GM21576 (cell line): ENCODE data around the gene CARMIL3.
"Not testable (repeated sequence)": the region's sequence is repeated elsewhere in the genome, so short reads cannot be mapped to it uniquely, and the experiment has no call there.

ENCODE experiments used
- ATAC-seq: cut with Tn5 transposase; IDR thresholded peaks from one replicate; pipeline ENCODE4 v1.9.1; 2021; ENCODE audit warnings: mild to moderate bottlenecking, moderate library complexity; ENCODE audit not compliant: unreplicated experiment

The CARMIL3 gene

GRCh38 chr14:24038686-24039085, 13.1 kb upstream of the CARMIL3 start:
- no peak for ATAC-seq

- no peak for ATAC-seq
Observed at GRCh38 chr14:24040692-24041091, 11.1 kb upstream of the CARMIL3 start.

- ATAC-seq, result no peak
Observed at GRCh38 chr14:24042746-24043145, 9.1 kb upstream of the CARMIL3 start.

- not testable (repeated sequence) for ATAC-seq
Observed at GRCh38 chr14:24049002-24049401, 2.8 kb upstream of the CARMIL3 start.

DNA sequence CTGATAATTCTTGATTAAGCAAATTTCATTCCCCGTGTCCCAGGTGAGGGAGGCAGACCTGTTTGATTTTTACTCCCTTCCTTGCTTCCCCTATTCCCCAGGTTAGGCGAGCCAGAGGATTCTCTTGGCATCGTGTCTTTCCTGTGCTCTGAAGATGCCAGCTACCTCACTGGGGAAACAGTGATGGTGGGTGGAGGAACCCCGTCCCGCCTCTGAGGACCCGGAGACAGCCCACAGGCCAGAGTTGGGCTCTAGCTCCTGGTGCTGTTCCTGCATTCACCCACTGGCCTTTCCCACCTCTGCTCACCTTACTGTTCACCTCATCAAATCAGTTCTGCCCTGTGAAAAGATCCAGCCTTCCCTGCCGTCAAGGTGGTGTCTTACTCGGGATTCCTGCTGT, 1.1 kb upstream of the CARMIL3 start:
- not testable (repeated sequence) for ATAC-seq

- ATAC-seq, result no peak
Observed at GRCh38 chr14:24051176-24051788, 527 bp upstream of the CARMIL3 start.

DNA sequence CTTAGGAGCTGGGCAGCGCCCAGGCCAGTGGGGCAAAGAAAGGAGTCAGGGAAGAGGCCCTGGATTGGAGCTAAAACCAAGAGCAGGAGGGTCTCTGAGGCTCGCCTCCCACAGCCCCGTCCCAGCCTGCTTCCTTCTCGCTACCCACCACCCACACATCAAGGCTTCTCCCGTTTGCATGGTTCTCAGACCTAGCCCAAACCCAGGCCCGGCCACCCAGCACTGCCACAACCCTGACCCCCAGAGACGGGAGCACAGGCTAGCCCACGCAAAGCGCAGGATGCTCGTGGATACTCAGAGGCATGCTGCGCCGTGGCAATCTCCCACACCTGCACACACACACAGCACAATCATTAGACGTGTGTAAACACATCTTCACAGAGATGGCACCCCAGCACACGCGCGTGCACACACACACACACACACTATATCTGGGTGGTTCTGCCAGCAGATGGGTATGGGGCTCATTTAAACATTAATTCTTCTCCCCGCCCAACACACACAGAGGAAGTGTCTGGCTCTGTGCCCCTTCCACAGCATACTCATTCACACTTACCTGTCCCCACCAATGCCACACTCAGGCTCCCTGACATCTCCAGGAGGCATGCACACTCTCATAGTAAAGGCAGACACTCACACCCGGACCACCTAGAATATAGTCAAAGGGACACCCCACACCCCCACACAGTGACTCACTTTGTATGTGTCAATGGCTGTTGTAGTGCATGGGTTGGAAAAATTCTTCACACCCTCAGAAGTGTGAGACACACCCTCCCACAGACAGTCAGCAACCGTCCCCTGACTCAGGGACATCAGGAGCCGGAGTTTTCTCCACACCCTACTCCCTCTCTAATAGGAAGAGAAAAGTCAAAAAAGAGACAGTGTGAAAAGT, 1.1 kb downstream of the CARMIL3 start:
- no peak for ATAC-seq

GRCh38 chr14:24053548-24054323, 1.9 kb downstream of the CARMIL3 start:
- ATAC-seq, result no peak

DNA sequence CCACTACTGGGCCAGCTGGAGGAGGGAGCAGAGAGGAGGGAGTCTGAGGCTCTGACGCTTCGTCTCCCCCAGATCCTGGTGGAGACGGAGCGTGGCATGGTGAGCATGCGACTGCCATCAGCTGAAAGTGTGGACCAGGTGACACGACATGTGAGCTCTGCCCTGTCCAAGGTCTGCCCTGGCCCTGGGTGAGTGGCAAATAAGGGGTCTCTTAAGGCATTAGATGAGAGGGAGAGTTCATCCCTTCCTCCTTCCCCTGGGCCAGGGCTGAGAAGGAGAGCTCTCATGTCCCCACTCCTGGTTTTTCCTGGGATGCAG, 2.5 kb downstream of the CARMIL3 start:
- no peak for ATAC-seq

GRCh38 chr14:24054646-24055045, 2.8 kb downstream of the CARMIL3 start:
- no peak for ATAC-seq

- no peak for ATAC-seq
Observed at GRCh38 chr14:24055971-24056799, 4.4 kb downstream of the CARMIL3 start.

DNA sequence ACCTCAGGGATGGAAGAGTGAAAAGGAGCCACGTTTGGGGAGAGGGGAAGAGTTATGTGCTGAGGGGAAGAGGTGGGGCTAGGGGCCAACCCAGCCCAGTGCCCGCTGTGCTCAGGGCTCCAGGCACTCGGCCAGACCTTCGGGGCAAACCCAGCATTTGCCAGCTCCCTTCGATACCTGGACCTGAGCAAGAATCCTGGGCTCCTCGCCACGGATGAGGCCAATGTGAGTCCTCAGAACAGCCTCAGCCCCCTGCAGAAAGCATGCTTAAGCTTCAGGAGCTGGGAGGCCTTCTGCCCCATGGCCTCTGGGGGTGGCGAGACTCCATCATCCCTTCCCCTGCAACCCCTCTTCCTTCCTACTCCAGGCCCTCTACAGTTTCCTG, 5.0 kb downstream of the CARMIL3 start:
- ATAC-seq, result no peak

GRCh38 chr14:24057271-24057670, 5.5 kb downstream of the CARMIL3 start:
- ATAC-seq, result no peak

DNA sequence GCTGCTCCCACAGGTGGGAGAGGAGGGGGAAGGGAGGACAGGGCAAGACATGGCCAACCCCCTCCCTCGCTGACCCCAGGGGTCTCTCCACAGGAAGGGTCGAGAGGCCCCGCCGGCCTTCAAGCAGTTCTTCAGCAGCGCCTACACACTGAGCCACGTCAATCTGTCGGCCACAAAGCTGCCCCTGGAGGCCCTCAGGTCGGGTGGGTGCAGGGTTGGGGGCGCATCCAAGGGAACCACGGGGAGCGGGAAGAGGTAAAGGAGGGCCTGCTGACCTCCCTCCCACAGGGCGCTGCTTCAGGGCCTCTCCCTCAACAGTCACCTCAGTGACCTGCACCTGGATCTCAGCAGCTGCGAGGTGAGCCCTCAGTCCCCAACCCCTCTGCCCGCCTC, 6.1 kb downstream of the CARMIL3 start:
- no peak for ATAC-seq

GRCh38 chr14:24058260-24058950, 6.6 kb downstream of the CARMIL3 start:
- ATAC-seq, result peak; percentile 63

- no peak for ATAC-seq
Observed at GRCh38 chr14:24058951-24059475, 7.2 kb downstream of the CARMIL3 start.

GRCh38 chr14:24059841-24060388, 8.1 kb downstream of the CARMIL3 start:
- ATAC-seq, result no peak

GRCh38 chr14:24060443-24060842, 8.6 kb downstream of the CARMIL3 start:
- ATAC-seq, result no peak

GRCh38 chr14:24060984-24061913, 9.4 kb downstream of the CARMIL3 start:
- no peak for ATAC-seq
